Epithelial cell of proximal tubule (primary cell): ENCODE data around the gene PRODH2. TPM values are rescaled to one million over a fixed set of nuclear protein-coding genes. Genes with fewer than 3 reads are reported as not detected.

Experiments
- DNase-seq: peaks from one replicate; pipeline ENCODE4 v3.0.0-alpha.2; 2011; ENCODE audit warnings: low read depth
- H3K4me3 ChIP-seq: 2 replicates; pipeline ENCODE4 v1.5.1; 2011; ENCODE audit warnings: low read depth, mild to moderate bottlenecking, low read length
- CTCF ChIP-seq: conservative IDR thresholded peaks from 2 replicates; pipeline ENCODE4 v1.5.1; 2012; ENCODE audit warnings: low read depth, mild to moderate bottlenecking, low read length
- total RNA-seq: library from RNA; depleted of rRNA; stranded (reverse); fragments of >200 nt; gene quantifications from 2 replicates; pipeline ENCODE4 v1.2.3, GENCODE V29; 2015

Gene PRODH2
- total RNA-seq, 1 donor from 2014 or later, result not detected

GRCh38 chr19:35757749-35758608 is 54.7 kb downstream of the PRODH2 start, which contains the start of gene PROSER3:
Gene PROSER3 (plus strand): TSS chr19:35758176. CDS start chr19:35758216, 40 bp downstream.
- TF ChIP-seq CTCF, result no peak
- peak within 1 kb of the TSS; percentile 81 for H3K4me3 ChIP-seq
- peak; percentile 95 for DNase-seq

- peak overlapping the region; percentile 81 for H3K4me3 ChIP-seq
- no peak for DNase-seq
- TF ChIP-seq CTCF, result no peak
Observed at GRCh38 chr19:35757231-35757748, 55.4 kb downstream of the PRODH2 start.

GRCh38 chr19:35756377-35757230 is 56.0 kb downstream of the PRODH2 start, which contains the start of gene HSPB6:
Gene HSPB6 (minus strand): TSS chr19:35757029. CDS start chr19:35757008, 21 bp downstream.
- DNase-seq, result no peak
- peak within 1 kb of the TSS; percentile 81 for H3K4me3 ChIP-seq
- no peak for TF ChIP-seq CTCF

- no peak for DNase-seq
- H3K4me3 ChIP-seq, result no peak overlapping the region
- no peak for TF ChIP-seq CTCF
Observed at GRCh38 chr19:35755550-35756376, 56.9 kb downstream of the PRODH2 start.

- DNase-seq, result no peak
- TF ChIP-seq CTCF, result no peak
- H3K4me3 ChIP-seq, result no peak overlapping the region
Observed at GRCh38 chr19:35755131-35755549, 57.5 kb downstream of the PRODH2 start.

- TF ChIP-seq CTCF, result no peak
- no peak for DNase-seq
- no peak overlapping the region for H3K4me3 ChIP-seq
Observed at GRCh38 chr19:35754370-35755130, 58.1 kb downstream of the PRODH2 start.
